Measurements from ENCODE around the gene SERPINA1.
A peak's percentile ranks its signal among the peaks of the same experiment; 100 is the strongest.
"Not testable (repeated sequence)": the region's sequence is repeated elsewhere in the genome, so short reads cannot be mapped to it uniquely, and the experiment has no call there.

The SERPINA1 gene

GRCh38 chr14:94388384-94389103 lies at the start of gene SERPINA1:
TSS of gene SERPINA1 (minus strand) at chr14:94388602. CDS start at chr14:94383237, 5,365 bp downstream.
- TF ChIP-seq ZFX (IDR thresholded peaks at IDR 0.05; ENCODE audit: borderline replicate concordance) (no peak), CTCF (IDR thresholded peaks at IDR 0.05) (no peak)
- H3K27ac ChIP-seq: no peak within 1 kb of the TSS

- TF ChIP-seq CTCF (IDR thresholded peaks at IDR 0.05): no peak
Measured at GRCh38 chr14:94428610-94429009, 40.2 kb upstream of the SERPINA1 start.

GRCh38 chr14:94427016-94427613 lies 38.7 kb upstream of the SERPINA1 start:
- H3K27ac ChIP-seq: no peak overlapping the region
- no peak for TF ChIP-seq CTCF (IDR thresholded peaks at IDR 0.05)
- TF ChIP-seq ZFX (IDR thresholded peaks at IDR 0.05; ENCODE audit: borderline replicate concordance): no peak

More at GRCh38 chr14:94428610-94429009, 40.2 kb upstream of the SERPINA1 start:
- no peak overlapping the region for H3K27ac ChIP-seq

GRCh38 chr14:94426526-94426925 lies 38.1 kb upstream of the SERPINA1 start:
- no peak overlapping the region for H3K27ac ChIP-seq
- no peak for TF ChIP-seq CTCF (IDR thresholded peaks at IDR 0.05)

GRCh38 chr14:94424371-94424770 lies 36.0 kb upstream of the SERPINA1 start:
- TF ChIP-seq CTCF (IDR thresholded peaks at IDR 0.05) (no peak), ZFX (IDR thresholded peaks at IDR 0.05; ENCODE audit: borderline replicate concordance) (no peak)
- H3K27ac ChIP-seq: no peak overlapping the region

GRCh38 chr14:94423453-94424056 lies 35.2 kb upstream of the SERPINA1 start:
- TF ChIP-seq ZFX (IDR thresholded peaks at IDR 0.05; ENCODE audit: borderline replicate concordance): no peak
- peak; percentile 87 for TF ChIP-seq CTCF (IDR thresholded peaks at IDR 0.05)

GRCh38 chr14:94421316-94421715 lies 32.9 kb upstream of the SERPINA1 start:
- no peak overlapping the region for H3K27ac ChIP-seq
- TF ChIP-seq ZFX (IDR thresholded peaks at IDR 0.05; ENCODE audit: borderline replicate concordance) (no peak), CTCF (IDR thresholded peaks at IDR 0.05) (no peak)

More at GRCh38 chr14:94423453-94424056, 35.2 kb upstream of the SERPINA1 start:
- no peak overlapping the region for H3K27ac ChIP-seq

- not testable (repeated sequence) for H3K27ac ChIP-seq
Measured at GRCh38 chr14:94417497-94418205, 29.2 kb upstream of the SERPINA1 start.
